RPMI7951 (cell line): Measurements from ENCODE around the gene CSH1. TPM values are rescaled to one million over a fixed set of nuclear protein-coding genes. Genes with fewer than 3 reads are reported as not detected.
"Not testable (repeated sequence)": the region's sequence is repeated elsewhere in the genome, so short reads cannot be mapped to it uniquely, and the experiment has no call there.

Experiments
- DNase-seq: peaks from one replicate; pipeline ENCODE4 v3.0.0-alpha.2; 2012; ENCODE audit warnings: low read depth
- total RNA-seq: library from RNA; depleted of rRNA; stranded (reverse); fragments of >200 nt; shearing (Covaris generic); gene quantifications from 2 replicates; pipeline ENCODE4 v1.2.3, GENCODE V29; 2014; rRNA removed

Gene CSH1
- total RNA-seq, 1 experiment from 2014 or later = not detected

DNA sequence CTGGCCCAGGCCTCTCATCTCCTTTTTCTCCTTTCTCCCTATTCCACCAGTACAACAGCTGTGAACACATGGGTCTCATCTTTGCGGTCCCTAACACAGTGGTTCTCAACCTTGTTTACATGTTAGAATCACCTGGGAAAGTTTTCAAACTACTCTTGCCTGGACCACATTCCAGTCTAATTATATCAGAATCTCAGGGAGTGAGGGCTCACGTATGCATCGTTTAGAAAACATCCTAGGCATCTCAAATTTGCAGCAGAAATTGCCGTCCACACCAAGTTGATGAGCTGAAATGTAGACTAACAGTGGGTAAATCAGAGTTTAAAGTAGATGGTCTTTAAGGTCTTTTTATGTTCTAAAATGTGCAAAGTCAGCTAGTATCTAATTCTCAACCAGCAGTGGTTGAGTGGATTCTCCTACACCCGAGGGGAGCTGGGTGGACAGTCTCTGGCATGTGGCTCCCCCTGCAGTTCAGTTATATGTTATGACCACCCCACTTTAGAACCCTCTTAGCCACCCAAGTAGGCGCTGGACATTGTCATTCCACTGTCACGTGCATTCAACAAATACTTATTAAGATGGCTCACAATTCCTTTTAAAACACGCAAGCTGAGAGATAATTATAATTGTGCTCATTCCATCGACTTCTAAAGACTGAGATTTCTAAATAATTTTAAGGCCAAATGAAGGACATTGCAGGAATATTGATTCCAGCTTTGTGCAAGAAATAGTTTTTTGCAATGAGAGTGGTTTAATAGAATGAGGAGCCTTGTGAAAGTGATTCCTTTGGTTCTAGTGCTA, 26.7 kb downstream of the CSH1 start:
- DNase-seq = not testable (repeated sequence)

DNA sequence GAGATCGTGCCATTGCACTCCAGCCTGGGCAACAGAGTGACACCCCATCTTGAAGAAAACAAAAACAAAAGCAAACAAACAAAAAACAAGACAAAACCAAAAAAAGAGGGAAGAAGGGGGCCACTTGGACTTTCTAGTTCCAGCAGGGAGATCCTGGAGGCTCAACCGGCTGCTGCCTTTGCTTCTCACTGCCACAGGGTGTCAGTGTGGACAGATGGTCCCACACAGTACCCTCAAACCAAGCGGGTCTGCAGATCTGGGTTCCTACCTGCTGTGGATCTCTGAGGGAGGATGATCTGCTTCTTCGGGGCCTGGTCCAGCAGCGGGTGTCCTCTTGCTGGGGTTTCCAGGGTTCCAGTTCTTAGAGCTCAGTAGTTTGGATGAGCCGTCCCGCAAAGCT, 29.7 kb downstream of the CSH1 start:
- DNase-seq = not testable (repeated sequence)

GRCh38 chr17:63859257-63859656, 37.1 kb downstream of the CSH1 start:
- DNase-seq = no peak

DNA sequence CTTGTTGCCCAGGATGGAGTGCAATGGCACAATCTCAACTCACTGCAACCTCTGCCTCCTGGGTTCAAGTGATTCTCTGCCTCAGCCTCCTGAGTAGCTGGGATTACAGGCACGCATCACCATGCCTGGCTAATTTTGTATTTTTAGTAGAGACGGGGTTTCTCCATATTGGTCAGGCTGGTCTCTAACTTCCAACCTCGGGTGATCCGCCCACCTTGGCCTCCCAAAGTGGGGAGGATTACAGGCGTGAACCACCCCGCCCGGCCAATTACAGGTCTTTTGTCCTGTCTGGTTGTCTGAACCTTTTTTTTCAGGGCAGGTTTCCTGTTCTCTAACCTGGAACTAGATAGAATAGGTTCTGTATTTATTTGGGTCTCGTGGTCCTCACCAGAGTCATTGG, 39.9 kb downstream of the CSH1 start:
- not testable (repeated sequence) for DNase-seq

- DNase-seq = no peak
Measured at GRCh38 chr17:63855185-63855584, 41.2 kb downstream of the CSH1 start.

DNA sequence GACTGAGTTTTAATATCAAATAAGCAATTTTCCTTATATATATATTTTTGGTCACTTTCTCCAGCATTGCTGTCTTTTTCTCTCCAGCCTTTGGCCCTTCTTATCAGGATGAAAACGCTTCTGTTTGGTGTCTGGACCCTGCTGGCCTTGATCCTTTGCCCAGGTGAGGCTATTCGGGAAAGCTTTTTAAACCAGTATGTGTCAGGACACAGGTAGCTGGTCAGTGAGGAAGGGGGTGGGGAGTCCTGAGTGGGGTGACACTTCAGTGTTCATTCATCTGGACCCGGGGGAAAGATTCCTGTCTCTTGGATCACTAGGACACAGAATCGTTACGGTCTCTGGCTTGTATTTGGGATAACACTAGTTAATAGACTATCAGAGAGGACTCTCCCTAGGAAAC, 41.7 kb downstream of the CSH1 start:
- no peak for DNase-seq

DNA sequence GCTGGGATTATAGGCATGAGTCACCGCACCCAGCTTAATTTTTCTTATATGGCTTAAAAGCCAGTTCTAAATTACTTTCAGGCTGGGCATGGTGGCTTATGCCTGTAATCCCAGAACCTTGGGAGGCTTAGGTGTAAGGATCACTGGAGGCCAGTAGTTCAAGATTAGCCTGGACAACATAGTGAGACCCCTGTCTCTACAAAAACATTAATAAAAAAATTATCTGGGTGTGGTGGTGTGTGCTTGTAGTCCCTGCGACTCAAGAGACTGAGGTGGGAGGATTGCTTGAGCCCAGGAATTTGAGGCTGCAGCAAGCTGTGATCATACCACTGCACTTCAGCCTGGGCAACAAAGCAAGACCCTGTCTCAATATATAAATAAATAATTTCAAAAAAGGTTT, 43.1 kb downstream of the CSH1 start:
- no peak for DNase-seq

DNA sequence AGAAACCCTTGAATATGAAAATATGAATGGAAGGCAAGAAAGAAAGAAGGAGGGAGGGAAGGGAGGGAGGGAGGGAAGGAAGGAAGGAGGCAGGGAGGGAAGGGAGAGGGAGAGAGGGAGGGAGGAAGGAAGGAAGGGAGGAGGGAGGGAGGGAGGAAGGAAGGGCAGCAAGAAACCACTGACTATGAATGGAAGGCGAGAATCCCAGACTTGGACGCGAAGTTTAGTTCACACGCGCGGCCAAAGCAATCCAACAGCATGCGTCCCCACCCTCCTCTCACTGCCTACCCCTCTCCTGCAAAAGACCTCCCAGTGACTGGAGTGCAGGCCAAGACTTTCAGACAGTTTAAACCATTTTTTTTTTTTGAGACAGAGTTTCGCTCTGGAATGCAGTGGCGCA, 46.0 kb downstream of the CSH1 start:
- no peak for DNase-seq

DNA sequence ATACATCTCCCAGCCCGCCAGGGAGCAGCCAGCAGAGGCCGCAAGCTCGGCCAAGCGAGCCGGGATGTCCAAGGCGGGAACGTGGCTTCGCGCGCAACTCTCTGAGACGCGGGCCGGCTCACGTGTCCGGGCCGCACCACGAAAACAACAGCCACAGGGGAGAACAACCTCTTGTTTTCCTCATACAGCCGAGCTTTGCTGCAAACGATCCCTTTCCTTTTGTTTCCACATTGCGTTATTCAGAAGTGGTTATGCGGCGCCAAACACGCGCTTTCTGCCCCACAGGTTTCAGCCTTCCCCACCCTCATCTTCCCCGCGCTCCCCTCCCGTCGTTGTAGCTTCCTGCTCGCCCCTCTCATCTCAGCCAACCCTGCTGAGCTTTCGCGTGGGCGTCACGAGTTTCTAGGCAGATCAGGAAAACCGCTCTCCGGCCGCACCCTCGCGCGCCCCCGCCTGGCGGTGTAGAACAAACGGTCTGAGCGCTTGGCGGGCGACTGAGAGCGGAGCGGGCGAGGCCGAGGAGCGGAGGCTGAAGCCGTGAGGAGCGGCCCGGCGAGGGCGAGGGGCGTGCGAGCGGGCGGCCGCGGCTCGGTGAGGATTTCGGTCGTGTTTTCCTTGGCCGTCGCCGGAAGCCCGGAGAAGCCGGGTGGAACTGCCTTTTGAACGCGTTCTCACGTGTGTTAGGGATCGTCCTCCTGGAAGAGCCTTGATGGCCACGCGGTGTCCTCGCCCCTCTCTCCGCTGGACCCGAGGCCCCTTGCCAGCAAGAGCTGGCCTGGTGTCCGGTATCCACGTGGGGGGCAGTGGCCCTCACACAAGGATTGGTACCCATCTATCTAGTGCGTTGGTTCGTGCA, 47.3 kb downstream of the CSH1 start:
- DNase-seq = peak; percentile 90

GRCh38 chr17:63847525-63848249, 48.7 kb downstream of the CSH1 start:
- no peak for DNase-seq

- DNase-seq = no peak
Measured at GRCh38 chr17:63845509-63845908, 50.9 kb downstream of the CSH1 start.

Other genes starting within 250 kb of the CSH1 start
- 4.9 and 10.2 TPM in 2 replicates for gene LIMD2, start 196.4 kb downstream of the CSH1 start, total RNA-seq
- gene STRADA, start 154.8 kb downstream of the CSH1 start, total RNA-seq = 10.1 and 13.7 TPM in 2 replicates
- gene CCDC47, start 123.0 kb downstream of the CSH1 start, total RNA-seq = 39.9 and 49.3 TPM in 2 replicates
- gene DDX42, start 122.4 kb downstream of the CSH1 start, total RNA-seq = 18.0 and 19.8 TPM in 2 replicates
- gene PSMC5, start 69.1 kb downstream of the CSH1 start, total RNA-seq = 44.7 and 54.2 TPM in 2 replicates
- 49.5 and 62.1 TPM in 2 replicates for gene FTSJ3, start 68.9 kb downstream of the CSH1 start, total RNA-seq
- 64.9 and 69.0 TPM in 2 replicates for gene SMARCD2, start 53.9 kb downstream of the CSH1 start, total RNA-seq
- gene CSH2, start 22.9 kb downstream of the CSH1 start, total RNA-seq = not detected in 2 replicates
- not detected in 2 replicates for gene GH2, start 14.6 kb downstream of the CSH1 start, total RNA-seq
- gene CSHL1, start 14.7 kb upstream of the CSH1 start, total RNA-seq = not detected in 2 replicates
- not detected in 2 replicates for gene GH1, start 22.3 kb upstream of the CSH1 start, total RNA-seq
- gene CD79B, start 35.8 kb upstream of the CSH1 start, total RNA-seq = 0.20 TPM in 1 of 2 replicates, not detected in the other
- gene SCN4A, start 76.3 kb upstream of the CSH1 start, total RNA-seq = not detected in 2 replicates
- not detected in 2 replicates for gene PRR29, start 101.8 kb upstream of the CSH1 start, total RNA-seq
- not detected in 2 replicates for gene ICAM2, start 124.1 kb upstream of the CSH1 start, total RNA-seq
- 3.4 and 6.0 TPM in 2 replicates for gene ERN1, start 233.6 kb upstream of the CSH1 start, total RNA-seq